HG03095 (cell line): ENCODE results near the gene CYP27C1.
A peak's percentile ranks its signal among the peaks of the same experiment; 100 is the strongest.
"Not testable (repeated sequence)": the region's sequence is repeated elsewhere in the genome, so short reads cannot be mapped to it uniquely, and the experiment has no call there.

Experiments used
- ATAC-seq: cut with Tn5 transposase; IDR thresholded peaks from one replicate; pipeline ENCODE4 v1.9.1; 2021; ENCODE audit warnings: moderate library complexity; ENCODE audit not compliant: unreplicated experiment

The CYP27C1 gene

DNA sequence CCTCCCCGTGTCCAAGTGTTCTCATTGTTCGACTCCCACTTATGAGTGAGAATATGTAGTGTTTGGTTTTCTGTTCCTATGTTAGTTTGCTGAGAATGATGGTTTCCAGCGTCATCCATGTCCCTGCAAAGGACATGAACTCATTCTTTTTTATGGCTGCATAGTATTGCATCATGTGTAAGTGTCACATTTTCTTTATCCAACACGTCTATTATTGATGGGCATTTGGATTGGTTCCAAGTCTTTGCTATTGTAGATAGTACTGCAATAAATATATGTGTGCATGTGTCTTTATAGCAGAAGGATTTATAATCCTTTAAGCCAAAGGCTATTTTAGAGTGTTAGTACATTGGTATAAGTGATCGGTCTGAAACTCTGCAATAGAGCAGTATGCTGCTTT, 4.0 kb upstream of the CYP27C1 start:
- not testable (repeated sequence) for ATAC-seq

DNA sequence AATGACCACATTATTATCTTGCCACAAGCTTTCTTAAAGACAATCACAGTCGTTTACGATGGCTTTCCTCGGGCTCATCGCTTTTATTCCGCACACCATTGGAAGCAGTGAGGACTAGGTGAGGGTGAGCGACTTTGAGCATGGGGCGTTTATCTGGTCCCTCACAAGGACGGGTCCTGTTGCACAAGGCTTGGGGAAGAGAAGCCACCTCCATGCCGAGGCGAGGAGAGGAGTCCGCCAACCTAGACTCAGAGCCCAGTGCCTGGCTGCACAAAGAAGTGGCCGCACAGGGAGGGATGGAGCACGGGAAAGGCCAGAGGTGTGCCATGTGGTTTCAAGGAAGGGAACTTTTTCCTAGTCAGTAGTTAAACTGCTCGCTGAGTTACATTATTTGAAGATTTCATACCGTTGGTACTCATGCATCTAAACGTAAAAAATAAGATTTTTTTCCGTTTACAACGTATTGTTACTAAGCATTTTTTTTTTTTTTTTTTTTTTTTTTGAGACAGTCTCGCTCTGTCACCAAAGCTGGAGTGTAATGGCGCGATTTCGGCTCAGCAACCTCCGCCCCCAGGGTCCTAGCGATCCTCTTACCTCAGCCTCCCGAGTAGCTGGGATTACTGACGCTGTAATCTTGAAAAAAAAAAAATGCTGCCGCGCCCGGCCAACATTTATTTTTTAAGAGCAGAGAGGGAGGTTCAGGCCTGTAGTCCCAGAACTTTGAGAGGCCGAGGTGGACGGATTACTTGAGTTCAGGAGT, 849 bp upstream of the CYP27C1 start:
- no peak for ATAC-seq

DNA sequence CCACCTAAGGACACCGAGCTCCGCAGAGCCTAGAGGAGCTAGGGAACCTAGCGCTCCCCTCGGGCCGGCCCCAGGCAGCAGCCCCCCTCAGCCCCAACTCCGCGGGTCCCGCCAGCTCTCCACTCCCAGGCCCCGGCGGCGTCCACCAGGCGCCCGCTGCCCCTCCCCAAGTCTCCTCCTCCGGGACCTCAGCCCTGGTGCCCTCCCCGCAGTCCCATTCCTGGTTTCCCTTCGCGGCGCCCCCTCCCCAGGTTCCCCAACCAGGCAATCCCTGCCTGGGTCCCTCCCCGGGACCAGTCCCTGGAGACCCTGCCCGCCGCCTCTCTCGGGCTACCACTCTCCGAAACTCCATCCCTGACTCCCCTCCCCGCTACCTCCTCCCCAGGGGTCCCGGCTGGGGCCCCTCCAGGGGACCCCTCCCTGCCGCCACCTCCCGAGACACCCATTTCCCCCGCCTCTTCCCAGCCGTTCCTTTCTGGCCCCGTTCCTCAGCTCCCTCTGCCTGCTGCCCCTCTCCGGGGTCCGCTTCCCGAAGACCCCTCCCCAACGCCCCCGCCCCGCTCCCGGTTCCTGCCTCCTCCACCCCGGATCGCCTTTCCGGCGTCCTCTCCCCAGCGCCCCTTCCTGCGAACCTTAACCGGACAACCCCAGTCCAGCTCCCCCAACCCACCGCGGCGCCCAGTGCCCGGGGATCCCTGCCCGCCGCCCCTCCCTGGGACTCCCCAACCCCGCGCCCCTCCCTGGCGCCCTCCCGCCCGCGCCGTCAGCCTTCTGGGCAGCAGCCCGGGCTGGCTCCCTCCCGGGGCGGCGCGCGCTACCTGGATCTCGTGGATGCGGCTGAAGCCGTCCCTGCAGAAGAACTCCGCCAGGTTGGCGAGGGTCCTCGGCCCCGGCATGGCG, 678 bp downstream of the CYP27C1 start:
- no peak for ATAC-seq

DNA sequence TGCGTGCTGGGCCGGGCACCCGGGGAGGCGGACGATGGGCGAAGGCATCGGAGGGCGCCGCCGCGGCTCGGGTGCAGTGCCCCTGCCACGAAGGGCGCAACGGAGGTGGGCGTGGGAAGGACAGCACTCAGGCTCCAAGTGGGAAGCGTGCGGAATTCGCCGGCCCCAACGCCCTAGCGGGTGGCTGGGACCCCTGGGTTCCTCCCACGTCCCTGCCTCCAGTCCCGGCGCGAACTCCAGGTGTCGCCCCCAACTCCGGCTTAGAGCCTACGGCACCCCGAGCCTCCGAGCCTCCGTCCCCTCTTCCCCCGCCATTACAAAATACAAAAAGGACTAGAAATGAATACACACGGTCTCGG, 1.3 kb downstream of the CYP27C1 start:
- ATAC-seq: no peak

DNA sequence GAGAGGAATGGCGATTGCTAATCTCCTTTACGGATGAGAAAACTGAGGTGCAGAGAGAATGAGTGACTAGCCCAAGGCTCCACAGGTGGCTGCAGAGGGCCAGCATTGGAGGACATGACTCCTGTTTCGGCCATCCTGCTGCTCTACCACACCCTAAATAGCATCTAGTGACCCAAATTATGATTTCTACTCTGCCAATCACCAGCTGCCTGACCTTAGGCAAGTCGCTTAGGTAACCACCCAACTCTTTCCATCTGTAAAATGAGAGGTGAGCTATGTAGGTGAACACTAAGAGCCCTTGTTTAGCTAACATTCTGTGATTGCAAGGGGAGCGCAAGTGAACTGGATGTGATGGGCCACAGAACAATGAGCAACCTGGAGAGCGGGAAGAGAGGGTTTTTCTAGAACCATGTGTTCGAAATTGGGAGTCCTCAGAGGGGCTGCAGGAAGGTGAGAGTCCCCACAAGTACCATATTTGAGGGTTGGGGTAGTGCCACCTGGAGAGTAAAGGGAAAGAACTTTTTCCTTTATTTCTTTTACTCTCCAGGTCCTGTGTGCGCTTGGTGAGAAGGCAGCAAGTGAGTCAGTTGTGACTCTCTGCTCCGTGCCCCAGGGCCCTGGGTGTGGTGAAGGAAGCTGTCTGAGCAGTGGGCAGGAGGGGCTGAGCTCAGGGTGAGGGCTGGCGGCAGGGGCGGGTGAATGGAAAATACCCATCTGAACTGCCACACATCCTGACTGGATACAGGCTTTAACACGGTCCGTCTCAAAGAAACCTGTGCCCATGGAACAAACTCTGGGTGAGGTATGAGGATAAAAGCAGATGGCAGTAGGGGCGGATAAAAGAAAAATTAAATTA, 2.4 kb downstream of the CYP27C1 start:
- no peak for ATAC-seq

DNA sequence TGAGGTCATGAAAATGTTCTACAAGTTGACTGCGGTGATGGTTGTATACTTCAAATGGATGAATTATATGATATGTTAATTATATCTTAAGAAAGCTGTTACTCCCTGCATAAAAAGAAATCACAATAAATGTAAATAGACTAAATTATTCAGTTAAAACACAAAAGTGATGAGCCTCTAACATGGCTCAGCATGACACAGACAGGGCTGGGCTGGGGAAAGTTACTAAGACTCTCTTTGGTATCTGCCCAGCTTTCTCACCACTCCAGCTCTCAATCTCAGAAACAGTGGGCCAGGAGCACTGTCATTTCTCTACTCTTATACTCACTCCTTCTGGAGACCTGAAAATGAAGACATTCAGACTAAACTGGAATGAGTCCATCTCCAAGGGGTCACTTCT, 3.5 kb downstream of the CYP27C1 start:
- ATAC-seq: no peak

DNA sequence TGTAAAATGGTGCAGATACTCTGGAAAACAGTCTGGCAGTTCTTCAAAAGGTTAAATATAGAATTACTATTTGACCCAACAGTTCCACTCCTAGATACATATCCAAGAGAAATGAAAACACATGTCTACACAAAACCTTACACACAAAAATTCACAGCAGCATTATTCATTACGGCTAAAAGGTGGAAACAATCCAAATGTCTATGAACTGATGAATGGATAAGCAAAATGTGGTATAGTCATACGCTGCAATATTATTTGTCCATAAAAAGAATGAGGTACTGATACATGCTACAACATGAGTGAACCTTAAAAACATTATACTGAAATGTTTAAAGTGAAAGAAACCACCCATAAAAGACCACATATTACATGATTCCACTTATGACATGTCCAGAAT, 4.0 kb downstream of the CYP27C1 start:
- no peak for ATAC-seq

DNA sequence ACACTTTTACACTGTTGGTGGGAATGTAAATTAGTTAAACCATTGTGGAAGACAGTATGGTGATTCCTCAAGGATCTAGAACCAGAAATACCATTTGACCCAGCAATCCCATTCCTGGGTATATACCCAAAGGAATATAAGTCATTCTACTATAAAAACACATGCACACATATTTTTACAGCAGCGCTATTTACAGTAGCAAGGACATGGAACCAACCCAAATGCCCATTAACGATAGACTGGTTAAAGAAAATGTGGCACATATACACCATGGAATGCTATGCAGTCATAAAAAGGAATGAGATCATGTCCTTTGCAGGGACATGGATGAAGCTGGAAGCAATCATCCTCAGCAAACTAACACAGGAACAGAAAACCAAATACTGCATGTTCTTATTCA, 5.9 kb downstream of the CYP27C1 start:
- ATAC-seq: not testable (repeated sequence)

DNA sequence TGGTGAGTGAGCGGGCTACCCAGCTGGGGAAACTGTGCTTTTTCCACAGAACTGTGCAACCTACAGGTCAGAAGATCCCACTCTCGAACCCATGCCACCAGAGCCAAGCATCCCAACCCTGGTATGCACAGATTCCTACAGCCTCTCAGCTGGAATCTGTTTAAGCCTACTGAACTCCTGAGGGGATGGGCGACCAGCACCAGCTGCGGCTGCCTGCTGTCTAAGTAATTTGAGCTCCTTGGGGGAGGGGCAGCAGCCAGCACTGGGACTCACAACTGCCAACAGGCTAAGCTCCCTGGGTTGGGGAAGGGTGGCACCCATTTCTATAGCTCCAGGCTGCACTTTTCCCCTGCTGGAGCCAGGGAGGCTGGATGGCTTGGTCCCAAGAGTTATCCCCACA, 11.8 kb downstream of the CYP27C1 start:
- no peak for ATAC-seq

DNA sequence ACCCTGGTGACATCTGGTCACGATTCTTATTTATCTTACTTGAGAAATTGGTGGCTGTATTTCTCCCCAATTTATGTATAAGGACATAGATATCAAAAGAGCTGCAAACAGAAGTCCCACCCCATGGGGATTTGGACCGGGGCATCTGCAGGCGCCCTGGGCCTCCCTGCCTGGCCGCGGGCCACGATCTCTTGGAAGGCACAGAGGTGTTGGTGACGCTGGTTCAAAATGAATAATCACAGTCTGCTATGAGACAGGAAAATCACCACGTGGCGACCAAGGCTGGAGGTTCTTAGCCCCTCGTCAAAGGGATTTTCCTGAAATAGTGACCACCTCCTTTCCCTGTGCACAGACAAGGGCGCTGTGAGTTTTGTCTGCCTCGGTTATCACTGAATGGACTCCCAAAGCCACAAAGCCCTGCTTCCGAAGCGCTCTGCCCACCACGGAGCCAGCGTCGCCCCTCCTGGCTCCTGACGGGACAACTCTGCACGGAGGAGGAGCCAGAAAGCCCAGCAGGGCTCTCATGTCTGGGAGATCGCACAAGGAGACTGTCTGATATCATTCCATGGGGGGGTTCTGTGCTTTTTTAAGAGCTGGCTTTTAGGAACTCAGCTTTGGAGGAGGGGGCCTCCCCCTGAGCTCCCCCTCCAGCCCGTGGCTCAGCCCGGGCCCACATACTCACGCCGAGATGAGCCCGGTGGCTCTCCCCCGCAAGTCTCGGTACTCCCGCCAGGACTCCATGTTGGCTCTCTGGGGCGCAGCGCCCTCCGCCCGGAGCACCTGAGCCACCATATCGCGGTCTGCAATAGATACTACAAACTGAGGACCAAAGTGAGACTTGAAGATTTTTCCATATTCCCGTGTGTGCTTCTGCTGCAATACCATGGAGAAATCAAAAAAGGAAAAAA, 14.6 kb downstream of the CYP27C1 start:
- ATAC-seq: no peak

DNA sequence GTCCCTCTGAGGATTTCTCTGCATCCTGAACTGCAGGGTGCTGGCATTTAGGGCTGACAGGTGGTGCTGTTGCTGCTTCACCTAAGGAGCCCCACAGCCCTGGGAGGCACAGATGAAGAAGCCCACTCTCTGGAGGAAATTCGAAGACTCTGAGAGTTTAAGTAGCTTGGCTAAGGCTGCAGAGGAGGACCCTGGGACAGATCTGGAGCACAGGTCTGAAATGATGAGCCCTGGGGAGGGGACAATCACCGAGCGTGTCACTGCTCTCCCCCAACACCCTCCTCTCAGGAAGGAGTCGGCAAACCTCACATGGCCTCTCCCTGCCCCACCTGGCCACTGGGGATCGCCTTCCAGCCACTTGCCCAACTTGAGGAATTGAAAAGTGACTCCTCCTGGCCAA, 18.6 kb downstream of the CYP27C1 start:
- no peak for ATAC-seq

DNA sequence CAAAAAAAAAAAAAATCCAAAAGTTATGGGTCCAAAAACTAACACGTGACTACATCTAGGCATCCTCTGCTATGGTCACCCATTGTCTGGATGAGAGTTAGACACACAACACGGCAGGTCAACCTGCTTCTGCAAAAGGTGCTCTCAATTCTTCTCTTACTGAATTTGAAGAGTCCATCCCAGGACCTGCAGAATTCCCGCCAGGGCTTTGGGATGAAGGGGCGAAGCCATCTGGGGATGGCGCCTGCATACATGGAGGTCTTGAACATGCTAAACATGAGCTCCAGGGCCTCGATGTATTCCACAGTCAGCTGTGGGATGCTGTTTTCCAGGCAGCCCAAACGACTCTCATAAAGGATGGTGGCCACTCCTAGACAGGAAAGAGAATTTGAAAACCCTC, 19.1 kb downstream of the CYP27C1 start:
- ATAC-seq: no peak

DNA sequence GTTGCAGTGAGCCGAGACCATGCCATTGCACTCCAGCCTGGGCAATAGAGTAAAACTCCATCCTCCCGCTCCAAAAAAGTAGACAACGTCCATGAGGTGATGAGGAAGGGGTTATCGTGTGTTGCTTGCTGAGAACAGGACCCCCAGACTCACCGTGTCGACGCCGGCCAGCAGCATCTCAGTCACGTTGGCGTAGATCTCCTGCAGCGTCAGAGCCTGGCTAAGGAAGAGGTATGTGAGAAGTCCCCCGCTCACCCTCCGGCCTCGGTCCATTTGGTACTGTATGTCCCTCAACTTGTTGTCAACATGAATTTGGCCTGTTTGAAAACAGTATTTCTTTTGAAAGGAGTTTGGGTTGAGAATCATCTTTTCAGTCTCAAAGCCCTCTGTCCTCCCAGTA, 20.9 kb downstream of the CYP27C1 start:
- no peak for ATAC-seq

DNA sequence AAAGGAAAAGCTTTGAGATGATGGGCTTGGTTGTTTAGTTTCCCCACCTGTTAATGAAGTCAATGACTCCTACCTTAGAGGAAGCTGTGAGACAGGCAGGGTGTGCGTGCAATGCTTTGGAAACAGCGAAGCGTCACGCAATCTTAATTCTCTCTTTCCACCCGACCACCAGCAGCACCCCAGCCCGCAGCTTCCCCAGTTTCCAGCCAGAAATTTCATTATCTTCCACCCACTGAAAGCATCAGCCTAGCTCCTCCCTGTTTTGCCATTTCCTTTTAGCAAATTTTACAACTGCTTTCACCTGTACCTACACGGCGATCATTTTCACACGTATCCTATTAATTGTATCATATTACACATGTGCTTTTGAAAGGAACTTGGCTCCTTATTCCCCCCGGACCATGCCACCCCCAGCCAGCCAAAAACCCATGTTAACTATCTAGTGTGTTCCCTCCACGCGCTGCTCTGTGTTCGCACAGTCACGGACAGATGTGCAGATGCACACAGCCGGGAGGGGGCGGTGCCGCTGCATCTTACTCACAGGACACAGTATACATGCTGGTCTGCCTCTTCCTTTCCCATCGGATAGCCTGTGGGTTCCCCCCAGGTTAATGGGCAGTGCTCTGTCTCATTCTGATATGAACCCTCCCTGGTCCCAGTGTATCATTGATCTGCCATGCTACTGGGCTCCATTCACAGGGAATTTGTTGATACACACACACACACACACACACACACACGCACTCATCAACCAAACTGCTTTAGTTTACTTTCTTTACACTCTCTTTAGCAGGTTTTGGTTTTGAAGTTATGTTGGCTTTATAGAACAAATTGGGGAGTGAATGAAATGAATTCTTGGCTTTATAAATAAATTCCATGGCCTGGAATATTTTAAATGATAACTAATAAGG, 22.4 kb downstream of the CYP27C1 start:
- ATAC-seq: peak; percentile 95

DNA sequence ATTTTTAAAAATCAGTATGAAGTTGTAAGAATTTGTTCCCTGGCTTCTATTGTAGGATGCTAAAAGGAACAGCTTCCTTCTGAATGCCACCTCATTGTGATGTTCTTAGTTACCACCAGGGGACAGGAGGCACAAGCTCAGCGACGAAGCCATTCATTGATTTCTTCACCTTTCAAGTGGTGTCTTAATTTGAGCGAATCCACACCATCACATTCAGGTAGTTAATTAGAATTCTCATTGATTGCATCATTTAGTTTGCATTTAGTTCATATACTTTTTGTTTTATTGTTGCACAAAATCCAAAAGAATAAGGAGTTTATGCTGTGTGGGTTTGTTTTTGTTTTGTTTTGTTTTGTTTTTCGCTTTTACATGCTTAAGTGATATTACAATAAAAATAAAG, 23.1 kb downstream of the CYP27C1 start:
- no peak for ATAC-seq

DNA sequence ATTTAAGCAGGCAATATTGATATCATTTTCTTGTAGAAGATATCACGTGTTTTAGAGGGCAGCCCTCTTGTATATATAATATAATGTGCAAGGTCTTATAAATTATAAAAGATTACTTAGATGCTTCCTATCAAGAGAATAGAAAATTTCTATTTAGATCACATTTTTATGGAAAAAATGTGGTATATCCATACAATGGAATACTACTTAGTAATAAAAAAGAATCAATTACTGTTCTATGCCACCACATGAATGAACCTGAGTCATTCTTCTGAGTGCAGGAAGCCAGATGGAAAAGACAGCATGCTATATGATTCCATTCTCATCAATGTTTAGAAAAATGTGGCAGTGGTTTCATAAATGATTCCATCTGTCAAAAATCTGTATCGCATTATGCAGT, 23.6 kb downstream of the CYP27C1 start:
- no peak for ATAC-seq

DNA sequence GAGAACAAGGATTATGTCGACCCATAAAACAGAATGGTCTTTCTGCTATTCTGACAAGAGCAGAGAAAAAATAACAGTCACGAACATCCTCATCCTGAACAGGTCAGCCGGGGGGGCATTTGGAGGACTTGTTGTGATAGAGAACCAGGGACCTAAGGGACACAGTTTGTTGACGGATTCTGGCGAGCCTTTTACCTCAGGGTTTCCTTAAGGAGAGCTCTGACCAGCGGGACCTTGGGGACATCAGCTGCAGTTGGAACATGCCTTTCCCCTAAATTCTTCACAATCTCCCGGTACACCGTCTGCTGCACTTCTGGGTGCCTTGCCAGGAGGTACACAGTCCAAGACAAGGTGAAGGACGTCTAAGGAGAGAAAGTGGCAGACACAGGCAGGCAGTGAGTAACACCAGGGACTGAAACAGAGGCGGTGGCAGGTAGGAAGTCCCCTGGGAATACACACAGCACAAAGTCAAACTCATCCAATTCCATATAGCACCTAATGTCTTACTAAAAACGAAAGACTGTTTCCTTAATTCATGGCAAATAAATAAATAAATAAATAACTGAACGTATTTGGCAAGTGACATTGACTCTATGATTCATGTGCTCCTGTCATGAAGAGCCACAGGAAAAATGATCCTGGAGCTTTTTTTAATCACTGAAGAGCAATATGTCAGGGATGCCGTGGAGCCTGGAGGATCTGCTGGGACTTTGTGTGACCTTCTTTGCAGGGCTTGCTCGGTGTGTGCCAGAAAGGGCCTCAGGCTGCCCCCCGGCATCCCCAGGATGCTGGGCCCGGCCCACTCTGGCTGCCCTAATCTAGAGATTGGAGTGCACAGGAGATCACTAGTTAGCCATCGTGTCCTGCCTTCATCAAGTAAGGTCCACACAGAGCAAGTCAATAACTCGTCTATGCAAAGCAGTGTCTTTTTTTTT, 24.7 kb downstream of the CYP27C1 start:
- ATAC-seq: no peak

DNA sequence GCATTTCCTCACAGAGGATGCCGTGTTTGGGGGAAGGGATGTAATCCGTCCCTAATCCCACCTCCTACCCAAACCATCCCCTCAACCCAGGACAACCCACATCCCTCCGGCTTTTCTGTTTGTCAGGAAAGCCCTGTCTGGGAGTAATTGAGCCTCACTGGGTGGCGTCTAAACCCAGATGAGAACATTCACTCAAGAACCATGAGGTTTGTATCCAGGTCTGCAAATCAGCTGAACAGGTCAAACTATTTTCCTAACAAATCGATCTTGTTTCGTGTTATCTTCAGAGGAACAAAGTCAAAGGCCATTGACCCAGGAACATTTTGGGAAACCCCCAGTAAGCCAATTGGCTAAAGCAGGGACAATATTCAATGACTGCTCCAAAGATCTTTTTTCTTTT, 25.7 kb downstream of the CYP27C1 start:
- ATAC-seq: no peak
